GM12872 (cell line): ENCODE measurements around the gene TEP1.

Source experiments
- TF ChIP-seq, protein P1 (sequence below): IDR thresholded peaks from 3 replicates; pipeline ENCODE4 v1.5.1; 2011; ENCODE audit warnings: low read depth, mild to moderate bottlenecking, low read length, moderate library complexity; ENCODE audit not compliant: insufficient read depth

TEP1 gene

GRCh38 chr14:20435582-20436362 is 22.5 kb upstream of the TEP1 start, which contains the start of gene KLHL33:
KLHL33 (minus strand) TSS chr14:20436166; CDS start chr14:20435811, 355 bp downstream.
- TF ChIP-seq, protein P1, sequence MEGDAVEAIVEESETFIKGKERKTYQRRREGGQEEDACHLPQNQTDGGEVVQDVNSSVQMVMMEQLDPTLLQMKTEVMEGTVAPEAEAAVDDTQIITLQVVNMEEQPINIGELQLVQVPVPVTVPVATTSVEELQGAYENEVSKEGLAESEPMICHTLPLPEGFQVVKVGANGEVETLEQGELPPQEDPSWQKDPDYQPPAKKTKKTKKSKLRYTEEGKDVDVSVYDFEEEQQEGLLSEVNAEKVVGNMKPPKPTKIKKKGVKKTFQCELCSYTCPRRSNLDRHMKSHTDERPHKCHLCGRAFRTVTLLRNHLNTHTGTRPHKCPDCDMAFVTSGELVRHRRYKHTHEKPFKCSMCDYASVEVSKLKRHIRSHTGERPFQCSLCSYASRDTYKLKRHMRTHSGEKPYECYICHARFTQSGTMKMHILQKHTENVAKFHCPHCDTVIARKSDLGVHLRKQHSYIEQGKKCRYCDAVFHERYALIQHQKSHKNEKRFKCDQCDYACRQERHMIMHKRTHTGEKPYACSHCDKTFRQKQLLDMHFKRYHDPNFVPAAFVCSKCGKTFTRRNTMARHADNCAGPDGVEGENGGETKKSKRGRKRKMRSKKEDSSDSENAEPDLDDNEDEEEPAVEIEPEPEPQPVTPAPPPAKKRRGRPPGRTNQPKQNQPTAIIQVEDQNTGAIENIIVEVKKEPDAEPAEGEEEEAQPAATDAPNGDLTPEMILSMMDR = no peak

GRCh38 chr14:20434701-20435581 is 21.6 kb upstream of the TEP1 start:
- TF ChIP-seq, protein P1 = no peak

DNA sequence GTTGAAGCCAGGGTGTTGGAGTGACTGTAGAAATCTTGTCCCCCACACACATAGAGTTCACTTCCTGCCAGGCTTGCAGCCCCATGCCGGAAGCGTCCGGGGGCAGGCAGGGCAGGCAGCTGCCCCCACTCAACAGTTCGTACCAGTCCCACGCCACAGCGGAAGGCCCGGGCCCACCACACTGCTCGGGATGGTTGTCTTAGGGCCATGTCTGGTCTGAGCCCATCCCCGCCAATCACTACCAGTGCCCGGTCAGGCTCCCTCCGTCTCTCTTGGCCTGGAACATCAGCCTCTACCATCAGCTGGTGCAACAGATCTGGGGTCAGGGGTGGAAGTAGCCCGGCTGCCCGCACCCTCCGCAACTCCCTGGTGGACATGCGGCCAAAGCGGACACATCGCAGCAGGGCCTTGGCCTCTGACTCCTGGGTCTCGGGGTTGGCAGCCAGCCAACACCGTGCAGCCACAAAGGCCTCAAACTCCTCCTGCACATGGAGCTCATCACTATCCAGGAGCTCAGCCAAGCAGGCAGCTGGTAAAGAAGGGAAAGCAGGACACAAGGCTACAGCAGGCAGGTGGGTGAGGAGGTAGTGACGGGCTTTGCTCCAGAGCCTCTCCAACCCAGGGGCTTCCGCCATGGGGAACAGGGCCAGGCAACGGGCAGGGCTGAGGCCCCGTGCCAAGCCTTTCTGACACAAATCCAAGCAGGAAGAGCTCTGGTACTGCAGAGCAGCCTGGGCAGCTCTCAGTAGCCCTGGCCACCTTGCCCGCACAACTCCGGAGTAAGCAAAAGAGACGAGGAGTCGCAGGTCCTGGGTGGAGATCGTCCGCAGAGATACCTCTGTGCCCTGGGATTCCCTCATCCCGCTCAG is 16.7 kb upstream of the TEP1 start:
- TF ChIP-seq, protein P1 = no peak

- TF ChIP-seq, protein P1 = no peak
Observed at GRCh38 chr14:20428802-20429201, 15.5 kb upstream of the TEP1 start.

DNA sequence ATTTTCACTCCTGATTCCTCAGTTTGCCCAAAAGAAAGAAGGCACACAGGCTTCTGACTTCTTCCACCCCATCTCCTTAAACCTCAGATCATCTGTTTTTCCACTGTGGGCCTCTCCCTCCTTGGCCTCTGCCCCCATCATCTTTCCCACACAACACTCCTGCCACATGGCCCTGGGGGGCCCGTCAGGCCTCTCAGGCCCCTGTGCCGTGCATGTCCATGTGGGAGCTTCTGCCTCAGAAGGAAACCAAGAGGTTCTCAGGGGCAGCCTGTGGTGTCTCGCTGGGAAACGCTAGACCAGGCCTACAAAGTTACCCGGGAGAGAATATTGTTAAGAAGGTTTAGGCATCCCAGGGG is 14.7 kb upstream of the TEP1 start:
- TF ChIP-seq, protein P1 = no peak

- TF ChIP-seq, protein P1 = no peak
Observed at GRCh38 chr14:20427231-20428009, 14.1 kb upstream of the TEP1 start.
